ENCODE results near the gene DDX6. TPM values are rescaled to one million over a fixed set of nuclear protein-coding genes. Genes with fewer than 3 reads are reported as not detected.
"Not testable (repeated sequence)": the region's sequence is repeated elsewhere in the genome, so short reads cannot be mapped to it uniquely, and the experiment has no call there.

DDX6 gene
- total and polyA plus RNA-seq, 2 donors (not counting 3 experiments of a cell fraction or from before 2014, with no cell fraction given): 19.1 to 138 TPM

DNA sequence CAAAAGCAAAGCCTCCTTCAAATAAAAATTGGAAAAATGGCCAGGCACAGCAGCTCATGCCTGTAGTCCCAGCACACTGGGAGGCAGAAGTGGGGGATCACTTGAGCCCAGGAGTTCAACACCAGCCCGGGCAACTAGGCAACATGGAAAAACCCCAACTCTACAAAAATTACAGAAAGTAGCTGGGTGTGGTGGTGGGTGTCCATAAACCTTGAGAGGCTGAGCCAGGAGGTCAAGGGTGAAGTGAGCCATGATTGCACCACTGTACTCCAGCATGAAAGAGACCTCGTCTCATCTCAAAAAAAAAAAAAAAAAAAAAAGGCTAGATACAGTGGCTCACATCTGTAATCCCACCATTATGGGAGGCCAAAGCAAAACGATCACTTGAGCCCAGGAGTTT lies 22.3 kb downstream of the DDX6 start:
- H3K9me3 ChIP-seq (replicated peaks; ENCODE audit: control insufficient read depth, insufficient read depth, low read length): no peaks in the 10 kb centered on the region
- H3K27me3 ChIP-seq (ENCODE audit: control insufficient read depth in 2 of 2, insufficient read depth in 2 of 2, low read length in 2 of 2): no peaks in the 10 kb centered on the region
- no peak overlapping the region for H3K9ac ChIP-seq (replicated peaks; ENCODE audit: extremely low read depth, insufficient read depth, low read length)
- peaks cover 10% of the 10 kb centered on the region for H4K20me1 ChIP-seq (replicated peaks; ENCODE audit: control insufficient read depth, extremely low read depth, insufficient read depth, low read length)
- dilution Hi-C loops (cut with MboI; ENCODE audit: extremely low pct_ligation_motif_present, low sequenced_read_pairs): no loop called here
- no peak for DNase-seq (ENCODE audit: low read depth, low spot score)
- no peak overlapping the region for H2AFZ ChIP-seq (ENCODE audit: low read depth, low read length)
- no peaks in the 10 kb centered on the region for H3K9me1 ChIP-seq (replicated peaks; ENCODE audit: control insufficient read depth, extremely low read depth, insufficient read depth, low read length)
- intact Hi-C loops (cut with micrococcal nuclease): no loop called here
- H3K27ac ChIP-seq (ENCODE audit: insufficient read depth, low read depth, low read length): no peak overlapping the region
- peaks cover 4 to 10% of the 10 kb centered on the region in 2 experiments for H3K36me3 ChIP-seq (ENCODE audit: control insufficient read depth in 2 of 2, extremely low read depth in 1 of 2, insufficient read depth in 2 of 2, low read length in 2 of 2)
- H3K4me1 ChIP-seq (ENCODE audit: control insufficient read depth, extremely low read depth, insufficient read depth, low read length): peaks cover 6% of the 10 kb centered on the region
- BruUV-seq (replicated peaks): no TSS peak
- TF ChIP-seq, protein P1, sequence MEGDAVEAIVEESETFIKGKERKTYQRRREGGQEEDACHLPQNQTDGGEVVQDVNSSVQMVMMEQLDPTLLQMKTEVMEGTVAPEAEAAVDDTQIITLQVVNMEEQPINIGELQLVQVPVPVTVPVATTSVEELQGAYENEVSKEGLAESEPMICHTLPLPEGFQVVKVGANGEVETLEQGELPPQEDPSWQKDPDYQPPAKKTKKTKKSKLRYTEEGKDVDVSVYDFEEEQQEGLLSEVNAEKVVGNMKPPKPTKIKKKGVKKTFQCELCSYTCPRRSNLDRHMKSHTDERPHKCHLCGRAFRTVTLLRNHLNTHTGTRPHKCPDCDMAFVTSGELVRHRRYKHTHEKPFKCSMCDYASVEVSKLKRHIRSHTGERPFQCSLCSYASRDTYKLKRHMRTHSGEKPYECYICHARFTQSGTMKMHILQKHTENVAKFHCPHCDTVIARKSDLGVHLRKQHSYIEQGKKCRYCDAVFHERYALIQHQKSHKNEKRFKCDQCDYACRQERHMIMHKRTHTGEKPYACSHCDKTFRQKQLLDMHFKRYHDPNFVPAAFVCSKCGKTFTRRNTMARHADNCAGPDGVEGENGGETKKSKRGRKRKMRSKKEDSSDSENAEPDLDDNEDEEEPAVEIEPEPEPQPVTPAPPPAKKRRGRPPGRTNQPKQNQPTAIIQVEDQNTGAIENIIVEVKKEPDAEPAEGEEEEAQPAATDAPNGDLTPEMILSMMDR (IDR thresholded peaks at IDR 0.05; ENCODE audit: extremely low read depth in 1 of 2, insufficient read depth in 1 of 2, low read depth in 1 of 2, low read length in 2 of 2): no peak
- TF ChIP-seq JUN (IDR thresholded peaks at IDR 0.05; ENCODE audit: borderline replicate concordance, insufficient read depth, insufficient read length, low read depth) (no peak), POLR2A (IDR thresholded peaks at IDR 0.05; ENCODE audit: low read depth, low read length) (no peak)
- no peak for FAIRE-seq
- peaks cover 67% of the 10 kb centered on the region for H3K79me2 ChIP-seq (ENCODE audit: control insufficient read depth, insufficient read depth, low read length)
- CTCF ChIA-PET: interaction anchor here (0.7 to 3.2 kb wide), 2 partner anchors 21 to 24 kb away, joined by 3 to 8 read pairs; partner anchors contain the start of gene DDX6
- H3K4me2 ChIP-seq (ENCODE audit: insufficient read depth, low read length): no peak overlapping the region
- POLR2A ChIA-PET: no interaction called here
- H3K4me3 ChIP-seq (replicated peaks in 1 of 3; ENCODE audit: insufficient read depth in 1 of 3, low read depth in 1 of 3, low read length in 3 of 3): no peak overlapping the region

DNA sequence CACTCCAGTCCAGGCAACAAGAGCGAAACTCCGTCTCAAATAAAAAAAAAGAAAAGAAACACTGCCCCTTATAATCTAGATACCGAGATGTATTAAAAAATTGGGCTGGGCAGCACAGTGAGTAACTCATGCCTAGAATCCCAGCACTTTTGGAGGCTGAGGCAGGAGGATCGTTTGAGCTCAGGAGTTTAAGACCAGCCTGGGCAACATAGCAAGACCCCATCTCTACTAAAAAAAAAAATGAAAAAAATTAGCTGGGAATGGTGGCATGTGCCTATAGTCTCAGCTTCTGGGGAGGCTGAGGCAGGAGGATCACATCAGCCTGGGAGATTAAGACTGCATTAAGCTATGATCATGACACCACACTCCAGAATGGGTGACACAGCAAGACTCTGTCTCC lies 24.9 kb downstream of the DDX6 start:
- intact Hi-C loops (cut with micrococcal nuclease) (no loop called here), dilution Hi-C loops (cut with MboI; ENCODE audit: extremely low pct_ligation_motif_present, low sequenced_read_pairs) (no loop called here)

DNA sequence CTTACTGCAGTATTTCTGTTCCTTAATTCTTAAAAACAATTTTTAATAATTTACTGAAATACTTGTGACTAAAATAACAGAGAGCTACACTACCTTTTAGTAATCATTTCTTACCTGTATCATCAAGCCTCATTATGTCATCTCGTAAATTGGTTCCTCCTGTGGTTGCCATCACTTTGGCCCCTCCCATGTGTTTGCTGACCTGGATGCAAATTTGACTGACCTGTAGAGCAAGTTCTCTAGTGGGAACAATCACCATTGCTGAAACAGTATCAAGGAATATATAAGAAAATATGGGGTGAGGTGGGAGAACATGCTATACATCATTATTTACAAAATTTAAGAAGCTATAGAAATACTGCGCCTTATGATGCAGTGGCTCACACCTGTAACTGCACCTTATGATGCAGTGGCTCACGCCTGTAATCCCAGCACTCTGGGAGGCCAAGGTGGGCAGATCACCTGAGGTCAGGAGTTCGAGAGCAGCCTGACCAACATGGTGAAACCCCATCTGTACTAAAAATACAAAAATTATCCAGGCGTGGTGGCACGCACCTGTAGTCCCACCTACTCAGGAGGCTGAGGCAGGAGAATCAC lies 25.8 kb downstream of the DDX6 start:
- CTCF ChIA-PET: interaction anchor here (1.5 kb wide), 2 partner anchors 75 to 171 kb away, joined by 3 to 4 read pairs; no protein-coding TSS in a partner anchor
- H4K20me1 ChIP-seq (replicated peaks; ENCODE audit: control insufficient read depth, extremely low read depth, insufficient read depth, low read length); BruUV-seq (replicated peaks); DNase-seq (ENCODE audit: low read depth, low spot score); H3K9ac ChIP-seq (replicated peaks; ENCODE audit: extremely low read depth, insufficient read depth, low read length); FAIRE-seq; H3K4me1 ChIP-seq (ENCODE audit: control insufficient read depth, extremely low read depth, insufficient read depth, low read length); H3K27me3 ChIP-seq (ENCODE audit: control insufficient read depth in 2 of 2, insufficient read depth in 2 of 2, low read length in 2 of 2); H3K9me3 ChIP-seq (replicated peaks; ENCODE audit: control insufficient read depth, insufficient read depth, low read length); H3K4me3 ChIP-seq (replicated peaks in 1 of 3; ENCODE audit: insufficient read depth in 1 of 3, low read depth in 1 of 3, low read length in 3 of 3); H3K9me1 ChIP-seq (replicated peaks; ENCODE audit: control insufficient read depth, extremely low read depth, insufficient read depth, low read length); H3K27ac ChIP-seq (ENCODE audit: insufficient read depth, low read depth, low read length); POLR2A ChIA-PET; H2AFZ ChIP-seq (ENCODE audit: low read depth, low read length); dilution Hi-C loops (cut with MboI; ENCODE audit: extremely low pct_ligation_motif_present, low sequenced_read_pairs); H3K4me2 ChIP-seq (ENCODE audit: insufficient read depth, low read length); intact Hi-C loops (cut with micrococcal nuclease): not testable (repeated sequence)
- peaks cover 35% of the 10 kb centered on the region for H3K79me2 ChIP-seq (ENCODE audit: control insufficient read depth, insufficient read depth, low read length)
- peaks cover 9 to 14% of the 10 kb centered on the region in 2 experiments for H3K36me3 ChIP-seq (ENCODE audit: control insufficient read depth in 2 of 2, extremely low read depth in 1 of 2, insufficient read depth in 2 of 2, low read length in 2 of 2)

More for the DNA sequence above, 24.9 kb downstream of the DDX6 start:
- H3K4me3 ChIP-seq (replicated peaks in 1 of 3; ENCODE audit: insufficient read depth in 1 of 3, low read depth in 1 of 3, low read length in 3 of 3): no peak overlapping the region
- no TSS peak for BruUV-seq (replicated peaks)
- ChIA-PET POLR2A (no interaction called here), CTCF (interaction anchor here (1.5 kb wide), 1 partner anchor 76 kb away, joined by 3 read pairs; no protein-coding TSS in a partner anchor)
- no peak for TF ChIP-seq EZH2 (IDR thresholded peaks at IDR 0.05; ENCODE audit: borderline replicate concordance, low read depth, low read length, severe bottlenecking)
- H3K4me1 ChIP-seq (ENCODE audit: control insufficient read depth, extremely low read depth, insufficient read depth, low read length): peaks cover 3% of the 10 kb centered on the region
- no peaks in the 10 kb centered on the region for H3K27me3 ChIP-seq (ENCODE audit: control insufficient read depth in 2 of 2, insufficient read depth in 2 of 2, low read length in 2 of 2)
- H4K20me1 ChIP-seq (replicated peaks; ENCODE audit: control insufficient read depth, extremely low read depth, insufficient read depth, low read length): peaks cover 2% of the 10 kb centered on the region
- no peak overlapping the region for H2AFZ ChIP-seq (ENCODE audit: low read depth, low read length)
- no peak for FAIRE-seq
- H3K9me3 ChIP-seq (replicated peaks; ENCODE audit: control insufficient read depth, insufficient read depth, low read length): no peaks in the 10 kb centered on the region
- no peaks in the 10 kb centered on the region for H3K9me1 ChIP-seq (replicated peaks; ENCODE audit: control insufficient read depth, extremely low read depth, insufficient read depth, low read length)
- peaks cover 6 to 12% of the 10 kb centered on the region in 2 experiments for H3K36me3 ChIP-seq (ENCODE audit: control insufficient read depth in 2 of 2, extremely low read depth in 1 of 2, insufficient read depth in 2 of 2, low read length in 2 of 2)
- no peak overlapping the region for H3K27ac ChIP-seq (ENCODE audit: insufficient read depth, low read depth, low read length)
- DNase-seq (ENCODE audit: low read depth, low spot score): no peak
- H3K4me2 ChIP-seq (ENCODE audit: insufficient read depth, low read length): no peak overlapping the region
- no peak overlapping the region for H3K9ac ChIP-seq (replicated peaks; ENCODE audit: extremely low read depth, insufficient read depth, low read length)
- H3K79me2 ChIP-seq (ENCODE audit: control insufficient read depth, insufficient read depth, low read length): peaks cover 44% of the 10 kb centered on the region
